A549 (cell line): ENCODE data around the gene RIMBP2. TPM values are rescaled to one million over a fixed set of nuclear protein-coding genes. Genes with fewer than 3 reads are reported as not detected.

Experiments
- ATAC-seq, 2 experiments: fragments of 200-7000 bp in 1 of 2; fragments of >200 bp in 1 of 2; cut with Nextera tagmentation in 1 of 2; cut with Tn5 transposase in 1 of 2; 3 replicates each; pipeline versions ENCODE4 v1.8.0 to v1.9.1; 2018 to 2020; ENCODE audit warnings: mild to moderate bottlenecking in 1 of 2, moderate library complexity in 1 of 2
- CTCF ChIA-PET: fragments of 300-600 bp; sonication (Branson Sonifier 250); formaldehyde crosslinking; extraction: SDS; loops from one replicate; lab custom pipeline; 2021; ENCODE audit warnings: antibody characterized with exemption, inconsistent platforms; lab: Yijun Ruan, JAX
- POLR2A ChIA-PET: fragments of 350-600 bp; formaldehyde crosslinking; extraction: SDS; loops from one replicate; lab custom pipeline; 2021; ENCODE audit warnings: antibody characterized with exemption, inconsistent platforms; lab: Yijun Ruan, JAX
- DNase-seq, 2 experiments: peaks; one replicate each; pipeline versions ENCODE4 v3.0.0 to v3.0.0-alpha.2; 2011 to 2016; ENCODE audit warnings: low read depth in 1 of 2, low spot score in 1 of 2
- FAIRE-seq: peaks from 2 replicates; lab custom pipeline; 2011; peaks lifted over from hg19 to GRCh38; lab: Jason Lieb, UNC
- H3K27ac ChIP-seq, 2 experiments: fragments of >200 bp; sonication (Bioruptor Twin); formaldehyde crosslinking; 3 replicates each; pipeline ENCODE4 v1.5.1; 2016 to 2017
- H3K4me1 ChIP-seq: fragments of >200 bp; sonication (Bioruptor Twin); formaldehyde crosslinking; 3 replicates; pipeline ENCODE4 v1.6.1; 2016
- H3K4me2 ChIP-seq: fragments of >200 bp; sonication (Bioruptor Twin); formaldehyde crosslinking; 3 replicates; pipeline ENCODE4 v1.6.1; 2016
- H3K4me3 ChIP-seq: fragments of >200 bp; sonication (Bioruptor Twin); formaldehyde crosslinking; 3 replicates; pipeline ENCODE4 v1.5.1; 2016
- H3K9me3 ChIP-seq: fragments of >200 bp; sonication (Bioruptor Twin); formaldehyde crosslinking; 3 replicates; pipeline ENCODE4 v1.6.1; 2016
- ATOH8 ChIP-seq: fragments of 250-450 bp; sonication (Bioruptor Pico); IDR thresholded peaks from 2 replicates; pipeline ENCODE4 v1.5.0; 2020; ENCODE audit warnings: low read depth, mild to moderate bottlenecking, moderate library complexity
- CBX2 ChIP-seq: fragments of 200-600 bp; sonication (generic); IDR thresholded peaks from 2 replicates; pipeline ENCODE4 v1.6.1; 2016; ENCODE audit warnings: low read depth, mild to moderate bottlenecking, borderline replicate concordance
- CBX8 ChIP-seq: fragments of 200-600 bp; sonication (generic); IDR thresholded peaks from 2 replicates; pipeline ENCODE4 v1.6.1; 2016
- CHD4 ChIP-seq: fragments of 200-600 bp; sonication (generic); IDR thresholded peaks from 2 replicates; pipeline ENCODE4 v1.6.1; 2016; ENCODE audit warnings: antibody characterized with exemption, mild to moderate bottlenecking, borderline replicate concordance
- CTCF ChIP-seq: fragments of >200 bp; sonication (Bioruptor Twin); formaldehyde crosslinking; IDR thresholded peaks from 3 replicates; pipeline ENCODE4 v1.5.1; 2016
- EHF ChIP-seq: fragments of 250-450 bp; sonication (Bioruptor Pico); IDR thresholded peaks from 2 replicates; pipeline ENCODE4 v1.5.0; 2020; ENCODE audit warnings: mild to moderate bottlenecking
- FOSB ChIP-seq: fragments of 250-450 bp; sonication (Bioruptor Pico); IDR thresholded peaks from 2 replicates; pipeline ENCODE4 v1.5.0; 2020; ENCODE audit warnings: mild to moderate bottlenecking, moderate library complexity
- FOXS1 ChIP-seq: fragments of 250-450 bp; sonication (Bioruptor Pico); IDR thresholded peaks from 2 replicates; pipeline ENCODE4 v1.5.0; 2020; ENCODE audit warnings: mild to moderate bottlenecking, moderate library complexity
- HEYL ChIP-seq: fragments of 250-450 bp; sonication (Bioruptor Pico); IDR thresholded peaks from 2 replicates; pipeline ENCODE4 v1.8.0; 2021; ENCODE audit warnings: mild to moderate bottlenecking, moderate library complexity
- HMGXB4 ChIP-seq: fragments of 250-450 bp; sonication (Bioruptor Pico); IDR thresholded peaks from 2 replicates; pipeline ENCODE4 v1.5.0; 2021; ENCODE audit warnings: mild to moderate bottlenecking, moderate library complexity, borderline replicate concordance
- HOXA7 ChIP-seq: fragments of 250-450 bp; sonication (Bioruptor Pico); IDR thresholded peaks from 2 replicates; pipeline ENCODE4 v1.5.0; 2020; ENCODE audit warnings: mild to moderate bottlenecking, moderate library complexity
- HOXB13 ChIP-seq: fragments of 250-450 bp; sonication (Bioruptor Pico); IDR thresholded peaks from 2 replicates; pipeline ENCODE4 v1.5.0; 2020; ENCODE audit warnings: low read depth, mild to moderate bottlenecking, moderate library complexity
- HOXB5 ChIP-seq: fragments of 250-450 bp; sonication (Bioruptor Pico); IDR thresholded peaks from 2 replicates; pipeline ENCODE4 v1.5.0; 2020; ENCODE audit warnings: mild to moderate bottlenecking, moderate library complexity
- KDM1A ChIP-seq: fragments of 200-600 bp; sonication (generic); IDR thresholded peaks from 2 replicates; pipeline ENCODE4 v1.6.1; 2016; ENCODE audit warnings: low read depth, mild to moderate bottlenecking
- MAX ChIP-seq: IDR thresholded peaks from 2 replicates; pipeline ENCODE4 v1.6.1; 2012
- MYC ChIP-seq: IDR thresholded peaks from 2 replicates; pipeline ENCODE4 v1.6.1; 2012; ENCODE audit warnings: mild to moderate bottlenecking, inconsistent platforms, low read length, improper control_type of control experiment, borderline replicate concordance
- NPAS2 ChIP-seq: fragments of 250-450 bp; sonication (Bioruptor Pico); IDR thresholded peaks from 2 replicates; pipeline ENCODE4 v1.8.0; 2022; ENCODE audit warnings: mild to moderate bottlenecking, moderate library complexity, borderline replicate concordance
- RAD21 ChIP-seq, 2 experiments: fragments of >200 bp in 1 of 2; sonication (Bioruptor Twin) in 1 of 2; formaldehyde crosslinking in 1 of 2; IDR thresholded peaks in 1 of 2; conservative IDR thresholded peaks in 1 of 2; 2 replicates in 1 of 2; 3 replicates in 1 of 2; pipeline ENCODE4 v1.6.1; 2012 to 2018; ENCODE audit warnings: inconsistent platforms in 1 of 2
- RARB ChIP-seq: fragments of 250-450 bp; sonication (Bioruptor Pico); IDR thresholded peaks from 2 replicates; pipeline ENCODE4 v1.8.0; 2021; ENCODE audit warnings: mild to moderate bottlenecking, moderate library complexity
- REST ChIP-seq: fragments of 200-600 bp; sonication (generic); IDR thresholded peaks from 2 replicates; pipeline ENCODE4 v1.6.1; 2016; ENCODE audit warnings: antibody characterized with exemption, mild to moderate bottlenecking, moderate library complexity
- SMC3 ChIP-seq: fragments of >200 bp; sonication (Bioruptor Twin); formaldehyde crosslinking; IDR thresholded peaks from 3 replicates; pipeline ENCODE4 v1.6.1; 2018; ENCODE audit warnings: inconsistent platforms
- TFCP2L1 ChIP-seq: fragments of 250-450 bp; sonication (Bioruptor Pico); IDR thresholded peaks from 2 replicates; pipeline ENCODE4 v1.5.0; 2021; ENCODE audit warnings: mild to moderate bottlenecking
- TP53 ChIP-seq: fragments of 250-450 bp; sonication (Bioruptor Pico); IDR thresholded peaks from 2 replicates; pipeline ENCODE4 v1.5.0; 2021; ENCODE audit warnings: mild to moderate bottlenecking, moderate library complexity
- ZFP36 ChIP-seq: fragments of 450-650 bp; IDR thresholded peaks from 2 replicates; pipeline ENCODE4 v1.6.1; 2014; ENCODE audit warnings: borderline replicate concordance; ENCODE audit not compliant: partially characterized antibody
- WGBS: methylation state at CpG from one replicate; pipeline ENCODE4 v1.1.6; 2017; ENCODE audit errors: missing lambda C conversion rate; 5-methylcytosine and 5-hydroxymethylcytosine counted together
- polyA plus RNA-seq, 4 experiments: library from polyadenylated mRNA; depleted of rRNA in 3 of 4; stranded (reverse); fragments of >200 nt; fragmentation: RNase III in 1 of 4; extraction: RNeasy Plus Mini Kit Qiagen cat#74134 plus additional on column Dnase treatment in 1 of 4; gene quantifications; 2 replicates in 3 of 4; 3 replicates in 1 of 4; pipeline ENCODE4 v1.2.3, GENCODE V29; 2011 to 2017

RIMBP2 gene
- polyA plus RNA-seq, 2 of the 4 experiments (the other 2 are of a cell fraction): not detected

- TF ChIP-seq CTCF (no peak), HEYL (no peak), RARB (CRISPR knock-in tag) (no peak), FOSB (CRISPR knock-in tag) (no peak), KDM1A (no peak)
These were observed 30.4 kb upstream of the RIMBP2 start (continued) for GRCh38 chr12:130746546-130746945.

- H3K4me3 ChIP-seq: no peak overlapping the region
- CTCF ChIA-PET: no interaction called here
- 6% methylated on average over 4 of the region's 4 CpGs for WGBS
- no peaks in the 10 kb centered on the region for H3K4me1 ChIP-seq
- H3K9me3 ChIP-seq: 0 out of 3 replicates have a peak, but pooled peaks cover under 1% of the 10 kb centered on the region
- H3K4me2 ChIP-seq: no peak overlapping the region
- TF ChIP-seq CBX8 (no peak), CBX2 (no peak), RARB (CRISPR knock-in tag) (no peak), TFCP2L1 (CRISPR knock-in tag) (no peak), NPAS2 (no peak), CHD4 (no peak)
- ATAC-seq: no peak
- DNase-seq: no peak
- POLR2A ChIA-PET: no interaction called here
- FAIRE-seq: no peak
- no peak overlapping the region for H3K27ac ChIP-seq
These were observed 29.8 kb upstream of the RIMBP2 start for GRCh38 chr12:130745921-130746320.

GRCh38 chr12:130744274-130744673 lies 28.2 kb upstream of the RIMBP2 start:
- Histone ChIP-seq H3K4me1 (no peaks in the 10 kb centered on the region), H3K4me3 (no peak overlapping the region)
- WGBS: 4% methylated on average over 5 of the region's 5 CpGs
- no peak for FAIRE-seq
- TF ChIP-seq EHF: no peak
- TF ChIP-seq FOXS1 (CRISPR knock-in tag): no peak
- no peak for TF ChIP-seq HOXB13
- no peak for TF ChIP-seq KDM1A
- TF ChIP-seq MYC: no peak
- no peak for TF ChIP-seq TP53
- no peak for TF ChIP-seq RAD21 (conservative IDR thresholded peaks at IDR 0.05 in 1 of 2, IDR thresholded peaks at IDR 0.05 in 1 of 2)
- TF ChIP-seq RARB (CRISPR knock-in tag): no peak
- no peak for TF ChIP-seq SMC3
- TF ChIP-seq, all 56 proteins: peak for 0
- DNase-seq (no peak), ATAC-seq (no peak)
- no peak overlapping the region for H3K4me2 ChIP-seq
- H3K9me3 ChIP-seq: 0 out of 3 replicates have a peak, but pooled peaks cover 2% of the 10 kb centered on the region
- H3K27ac ChIP-seq: no peak overlapping the region
- ChIA-PET POLR2A (no interaction called here), CTCF (no interaction called here)

- H3K27ac ChIP-seq: no peak overlapping the region
- H3K9me3 ChIP-seq: 0 out of 3 replicates have a peak, but pooled peaks cover 2% of the 10 kb centered on the region
- POLR2A ChIA-PET: no interaction called here
- no peaks in the 10 kb centered on the region for H3K4me1 ChIP-seq
- ATAC-seq (no peak), DNase-seq (no peak), FAIRE-seq (no peak)
- H3K4me3 ChIP-seq: no peak overlapping the region
- 23% methylated on average over 5 of the region's 5 CpGs for WGBS
- CTCF ChIA-PET: interaction anchor here (1.0 kb wide), 1 partner anchor 12 kb away, joined by 3 read pairs; no protein-coding TSS in a partner anchor
- no peak overlapping the region for H3K4me2 ChIP-seq
- TF ChIP-seq HOXB5: no peak
- TF ChIP-seq TP53: no peak
- no peak for TF ChIP-seq HMGXB4 (CRISPR knock-in tag)
- no peak for TF ChIP-seq ZFP36
- no peak for TF ChIP-seq HOXA7
- TF ChIP-seq REST: no peak
- TF ChIP-seq MAX: no peak
- TF ChIP-seq ATOH8: no peak
These were observed 27.5 kb upstream of the RIMBP2 start for GRCh38 chr12:130743606-130744005.
